NCI-H82 treated with DMSO at 0.1 percent for 48 hours (cell line): ENCODE data around the gene ATF6.
"Not testable (repeated sequence)": the region's sequence is repeated elsewhere in the genome, so short reads cannot be mapped to it uniquely, and the experiment has no call there.

Experiments
- DNase-seq: peaks from one replicate; lab custom pipeline; 2025; ENCODE audit not compliant: unreplicated experiment; lab: John Stamatoyannopoulos, UW

The ATF6 gene

DNA sequence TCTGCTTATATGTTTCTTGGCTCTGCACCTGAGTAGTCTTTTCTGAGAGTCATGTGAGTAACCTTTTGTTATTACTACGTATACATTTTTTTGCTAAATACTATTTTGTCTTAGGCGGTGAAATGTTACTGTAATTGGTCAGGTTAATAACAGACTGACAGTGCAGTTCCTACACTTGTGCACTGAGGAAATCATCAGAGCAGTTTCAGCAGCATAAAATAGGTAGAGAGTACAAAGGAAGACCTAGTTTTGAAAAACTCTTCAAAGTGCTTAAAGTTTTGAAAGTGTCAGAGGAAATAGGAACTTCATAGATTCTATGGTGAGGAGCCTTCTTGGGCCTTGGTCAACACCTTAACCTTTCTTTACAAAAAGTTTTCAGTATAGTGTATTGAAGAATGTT is 11.1 kb downstream of the ATF6 start:
- no peak for DNase-seq

GRCh38 chr1:161778522-161778921 is 12.4 kb downstream of the ATF6 start:
- no peak for DNase-seq

GRCh38 chr1:161779393-161779792 is 13.3 kb downstream of the ATF6 start:
- no peak for DNase-seq

DNA sequence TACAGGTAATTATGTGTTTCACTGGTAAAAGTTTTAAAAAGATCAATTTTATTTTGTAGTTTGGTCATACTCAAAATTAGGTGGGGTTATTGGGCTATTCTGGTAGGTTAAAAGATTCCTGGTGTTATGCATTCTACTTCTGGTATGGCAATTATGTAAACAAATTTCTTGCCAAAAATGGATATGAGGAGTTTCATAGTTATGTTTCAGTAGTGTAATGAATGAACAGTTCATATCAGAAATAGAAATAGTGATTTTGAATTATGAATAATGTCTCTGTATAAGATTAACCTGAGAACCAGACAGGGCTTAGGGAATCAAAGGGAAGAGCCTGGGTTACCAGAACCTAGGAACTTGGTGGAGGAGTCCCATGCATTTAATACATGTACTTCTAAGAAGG is 15.9 kb downstream of the ATF6 start:
- DNase-seq, result no peak

DNA sequence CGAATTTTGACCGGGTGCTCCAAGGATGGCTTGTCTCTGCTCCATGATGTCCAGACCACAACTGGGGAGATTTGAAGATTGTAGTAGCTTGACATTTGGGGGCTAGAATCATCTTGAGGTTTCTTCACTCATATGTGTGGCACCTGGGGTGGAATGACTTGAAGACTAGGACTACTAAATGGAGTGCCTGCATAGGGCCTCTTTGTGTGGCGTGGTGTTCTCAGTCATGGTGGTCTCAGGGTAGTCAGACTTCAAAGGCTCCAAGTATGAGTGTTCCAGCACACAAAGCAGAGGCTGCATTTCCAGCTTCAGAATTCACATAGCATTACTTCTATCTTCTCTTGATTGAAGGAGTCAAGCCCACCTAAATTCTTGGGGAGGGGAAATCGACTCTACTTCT is 16.8 kb downstream of the ATF6 start:
- DNase-seq, result no peak

GRCh38 chr1:161784968-161785367 is 18.8 kb downstream of the ATF6 start:
- DNase-seq, result no peak

DNA sequence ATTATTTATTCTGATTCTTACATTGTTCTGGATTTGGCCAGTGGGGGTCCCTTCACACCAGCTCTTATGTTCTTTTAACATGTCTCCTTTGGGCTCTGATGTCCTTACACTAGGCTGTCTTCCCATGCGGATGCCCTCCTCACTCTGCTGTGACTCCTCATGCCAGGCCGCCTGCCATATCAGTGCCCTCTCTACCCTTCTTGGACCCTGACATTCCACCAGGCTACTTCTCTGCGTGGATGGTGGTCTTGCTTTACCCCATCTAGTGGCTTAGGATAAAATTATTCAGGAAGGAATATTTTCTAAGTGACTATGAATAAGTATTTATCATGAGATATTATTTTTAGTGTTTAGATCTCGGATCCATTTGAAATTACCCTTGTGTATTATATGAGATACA is 21.2 kb downstream of the ATF6 start:
- no peak for DNase-seq

GRCh38 chr1:161790587-161791317 is 24.6 kb downstream of the ATF6 start:
- DNase-seq, result no peak

GRCh38 chr1:161791904-161792655 is 26.0 kb downstream of the ATF6 start:
- DNase-seq, result no peak

DNA sequence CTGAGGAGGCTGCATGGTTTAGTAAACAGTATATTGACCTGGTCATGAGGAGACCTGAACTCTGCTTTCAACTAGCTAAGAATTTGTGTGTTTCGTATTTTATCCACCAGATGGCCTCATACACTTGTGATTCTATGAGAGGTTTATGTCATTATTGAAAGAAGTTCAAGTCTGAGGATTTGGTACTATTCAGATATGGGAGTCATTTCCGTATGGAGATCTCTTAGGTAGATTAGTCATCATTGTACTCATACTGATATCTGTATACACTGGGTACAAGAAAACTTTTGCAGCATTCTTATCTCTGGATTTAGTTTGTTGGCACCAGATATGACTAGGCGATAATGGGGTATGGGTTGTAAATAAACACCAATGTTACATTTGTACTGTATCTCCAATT is 26.6 kb downstream of the ATF6 start:
- peak; percentile 46 for DNase-seq

- DNase-seq, result no peak
Measured at GRCh38 chr1:161799792-161800191, 33.7 kb downstream of the ATF6 start.

GRCh38 chr1:161801955-161802354 is 35.8 kb downstream of the ATF6 start:
- no peak for DNase-seq

DNA sequence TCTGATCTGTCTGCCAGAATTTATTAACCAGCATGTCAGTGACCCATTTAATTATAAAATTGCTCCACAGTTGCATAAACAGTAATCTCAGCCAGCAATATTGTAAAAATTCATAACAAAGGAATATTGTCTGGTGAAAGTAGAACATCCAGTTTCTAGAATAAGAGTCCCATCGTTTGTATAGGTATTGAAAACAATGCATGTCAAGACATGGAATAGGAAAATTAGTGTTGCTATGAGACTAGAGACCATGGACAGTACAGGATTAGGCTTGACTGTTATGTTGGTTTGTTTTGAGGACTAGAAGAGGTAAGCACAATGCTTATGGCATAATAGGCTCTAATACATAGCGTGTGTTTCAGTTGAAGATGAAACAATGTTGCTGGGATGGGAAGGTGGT is 37.1 kb downstream of the ATF6 start:
- DNase-seq, result no peak

- no peak for DNase-seq
Measured at GRCh38 chr1:161805399-161806197, 39.5 kb downstream of the ATF6 start.

- not testable (repeated sequence) for DNase-seq
Measured at GRCh38 chr1:161809202-161809601, 43.1 kb downstream of the ATF6 start.

DNA sequence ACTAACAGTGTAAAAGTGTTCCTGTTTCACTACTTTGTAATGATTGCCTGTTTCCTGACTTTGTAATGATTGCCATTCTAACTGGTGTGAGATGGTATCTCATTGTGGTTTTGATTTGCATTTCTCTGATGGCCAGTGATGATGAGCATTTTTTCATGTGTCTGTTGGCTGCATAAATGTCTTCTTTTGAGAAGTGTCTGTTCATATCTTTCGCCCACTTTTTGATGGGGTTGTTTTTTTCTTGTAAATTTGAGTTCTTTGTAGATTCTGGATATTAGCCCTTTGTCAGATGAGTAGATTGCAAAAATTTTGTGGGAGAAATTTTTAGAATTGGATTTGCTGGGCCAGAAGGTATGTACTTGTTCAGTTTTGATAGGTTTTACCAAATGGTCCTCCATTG is 43.5 kb downstream of the ATF6 start:
- DNase-seq, result not testable (repeated sequence)

DNA sequence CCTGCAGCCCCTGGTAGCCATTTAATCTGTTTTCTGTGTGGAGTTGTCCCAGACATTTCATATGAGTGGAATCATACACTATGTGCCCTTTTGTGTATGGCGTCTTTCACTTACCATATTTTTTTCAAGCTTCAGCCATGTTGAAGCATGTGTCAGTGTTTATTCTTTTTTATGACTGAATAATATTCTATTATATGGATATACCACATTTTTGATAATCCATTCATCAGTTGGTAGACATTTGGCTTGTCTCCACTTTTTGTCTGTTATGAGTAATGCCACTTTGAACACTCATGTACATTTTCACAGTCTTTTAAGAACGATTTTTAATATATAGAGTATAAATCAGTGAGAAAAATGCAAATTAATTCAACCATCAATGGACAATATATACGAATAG is 44.7 kb downstream of the ATF6 start:
- no peak for DNase-seq

DNA sequence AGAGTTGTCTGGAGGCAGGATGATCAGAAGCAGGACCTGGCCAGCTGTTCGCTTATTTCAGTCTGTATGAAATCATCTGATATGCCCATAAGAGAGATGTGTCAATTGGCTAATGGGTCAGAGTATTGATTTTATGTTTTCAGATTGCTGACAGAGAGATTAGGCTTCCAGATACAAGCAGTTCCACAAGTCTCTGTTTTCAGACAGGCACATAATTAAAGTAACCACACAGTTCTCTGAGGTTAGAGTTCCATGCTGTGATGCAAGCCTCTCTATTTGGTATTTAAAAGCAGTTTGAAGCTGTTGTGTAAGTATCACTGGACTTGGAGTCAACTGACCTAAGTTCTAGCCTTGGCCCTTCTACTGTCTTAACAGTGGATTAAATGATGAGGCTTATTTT is 50.1 kb downstream of the ATF6 start:
- no peak for DNase-seq

DNA sequence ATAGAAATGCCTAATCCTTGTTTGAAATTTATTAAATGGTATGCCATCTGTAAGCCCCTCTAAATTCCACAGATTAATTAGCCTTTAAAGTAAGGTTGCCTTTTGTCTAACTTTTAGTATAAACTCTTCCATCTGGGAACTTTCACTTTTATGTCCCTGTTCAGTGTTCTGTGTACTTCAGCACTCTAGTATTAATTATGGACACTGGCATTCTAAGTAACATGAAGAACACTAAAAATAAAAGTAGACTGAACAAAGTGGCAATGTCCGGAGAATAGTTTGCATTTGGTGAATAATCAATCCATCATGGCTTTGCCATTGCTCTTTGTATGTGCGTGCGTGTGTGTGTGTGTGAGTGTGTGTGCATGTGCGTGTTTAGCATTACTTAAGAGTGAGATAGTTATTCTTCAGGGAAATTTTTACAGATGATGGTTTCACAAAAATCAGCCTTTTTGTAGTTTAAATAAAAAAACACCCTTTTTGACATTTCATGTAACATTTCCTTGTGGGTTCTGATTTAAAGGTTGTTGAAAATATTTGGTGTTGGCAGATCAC is 51.1 kb downstream of the ATF6 start:
- no peak for DNase-seq

DNA sequence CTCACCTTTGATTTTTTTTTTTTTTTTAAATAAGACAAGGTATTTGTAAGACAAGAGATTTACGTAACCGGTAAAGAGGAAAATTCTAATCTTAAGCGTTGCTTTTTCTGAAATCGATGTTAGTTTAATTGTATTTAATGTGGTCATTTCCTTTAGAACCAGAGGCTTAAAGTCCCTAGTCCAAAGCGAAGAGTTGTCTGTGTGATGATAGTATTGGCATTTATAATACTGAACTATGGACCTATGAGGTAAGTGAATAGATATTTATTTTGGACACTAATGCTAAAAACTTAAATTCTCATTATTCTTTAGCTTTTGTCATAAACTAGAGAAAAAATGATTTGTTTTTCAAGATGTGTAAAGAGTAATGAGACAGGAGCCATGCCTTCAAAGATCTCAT is 54.8 kb downstream of the ATF6 start:
- DNase-seq, result no peak

- DNase-seq, result no peak
Measured at GRCh38 chr1:161824618-161825017, 58.5 kb downstream of the ATF6 start.

DNA sequence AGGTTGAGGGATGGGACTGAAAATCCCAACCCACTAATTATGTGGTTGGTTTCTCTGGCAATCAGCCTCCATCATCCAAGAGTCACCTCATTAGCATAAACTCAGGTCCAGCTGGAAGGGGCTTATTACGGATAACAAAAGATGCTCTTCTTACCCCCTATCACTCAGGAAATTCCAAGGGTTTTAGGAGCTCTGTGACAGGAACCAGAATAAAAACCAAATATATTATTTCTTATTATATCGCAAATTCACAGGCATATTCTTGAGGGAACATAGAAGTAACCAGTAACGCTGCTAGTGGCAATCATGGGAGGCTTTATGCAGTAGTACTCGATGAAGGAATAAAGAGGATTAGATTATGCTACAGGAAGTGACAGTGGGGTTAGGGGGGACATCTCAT is 59.7 kb downstream of the ATF6 start:
- no peak for DNase-seq
